Panc1 (cell line): ENCODE measurements around the gene DPCD.

Experiments
- CTCF ChIP-seq: fragments of 450-650 bp; IDR thresholded peaks from 2 replicates; pipeline ENCODE4 v1.5.1; 2017; ENCODE audit warnings: mild to moderate bottlenecking
- POLR2AphosphoS5 ChIP-seq: IDR thresholded peaks from 2 replicates; pipeline ENCODE4 v1.6.1; 2012; ENCODE audit warnings: mild to moderate bottlenecking, low read depth, low read length, moderate library complexity
- REST ChIP-seq, 2 experiments: IDR thresholded peaks; 2 replicates each; pipeline ENCODE4 v1.6.1; 2011 to 2012; ENCODE audit warnings: low read depth in 2 of 2, control low read depth in 1 of 2, low read length in 1 of 2, mild to moderate bottlenecking in 1 of 2, moderate library complexity in 1 of 2; ENCODE audit not compliant: insufficient read depth in 1 of 2

- TF ChIP-seq CTCF = no peak
- no peak for TF ChIP-seq POLR2AphosphoS5
- TF ChIP-seq REST (IDR thresholded peaks at IDR 0.05; ENCODE audit: insufficient read depth in 1 of 2, low read depth in 2 of 2, low read length in 1 of 2) = no peak
Measured at GRCh38 chr10:101617102-101617823, 29.1 kb downstream of the DPCD start.
